ENCODE data around the gene KRTAP22-2. TPM values are rescaled to one million over a fixed set of nuclear protein-coding genes. Genes with fewer than 3 reads are reported as not detected.

The KRTAP22-2 gene
- total RNA-seq, 1 experiment from 2014 or later = not detected

- H3T11ph ChIP-seq (ENCODE audit: low read length) = no peak overlapping the region
Measured at GRCh38 chr21:30552782-30553181, 37.4 kb downstream of the KRTAP22-2 start.

More at GRCh38 chr21:30552782-30553181, 37.4 kb downstream of the KRTAP22-2 start:
- Mint-ChIP-seq H3K27me3 (ENCODE audit: low read depth) (no peaks in the 10 kb centered on the region; the same call in 1 of the 2 replicates), H3K27ac (0 out of 7 replicates have a peak overlapping the region, but pooled peaks of 1 of the 3 experiments have one; percentile 32), H3K4me1 (no peaks in the 10 kb centered on the region), H3K9me3 (peaks cover 3 to 36% of the 10 kb centered on the region in 2 experiments; a peak in 3 of 5 replicates), H3K36me3 (ENCODE audit: insufficient read depth in 1 of 3, low read depth in 3 of 3) (peaks cover 0 to 26% (median 0%) of the 10 kb centered on the region in 3 experiments; a peak in 3 of 7 replicates), H3K4me3 (no peak overlapping the region)
- Histone ChIP-seq H4K91ac (ENCODE audit: insufficient read length, low read depth, low read length) (no peak overlapping the region), H2BK120ac (ENCODE audit: low read depth, low read length, poor library complexity, severe bottlenecking) (no peak overlapping the region), H4K20me1 (ENCODE audit: control insufficient read depth, insufficient read depth, insufficient read length) (no peaks in the 10 kb centered on the region), H3K9me3 (ENCODE audit: control insufficient read depth, low read depth, low read length) (no peaks in the 10 kb centered on the region), H2BK12ac (ENCODE audit: insufficient read length, low read depth, low read length) (peak overlapping the region; percentile 62), H2BK5ac (ENCODE audit: insufficient read length, low read length) (no peak overlapping the region), H3K27me3 (ENCODE audit: insufficient read depth, low read length) (no peaks in the 10 kb centered on the region), H2BK20ac (ENCODE audit: low read depth, low read length, poor library complexity, severe bottlenecking) (no peak overlapping the region), H3K23ac (ENCODE audit: insufficient read length, low read depth, low read length) (no peak overlapping the region), H3K27ac (ENCODE audit: insufficient read length, low read depth, low read length) (no peak overlapping the region), H3K18ac (ENCODE audit: insufficient read length, low read depth, low read length) (no peak overlapping the region), H3K4me1 (ENCODE audit: insufficient read depth, low read length) (no peaks in the 10 kb centered on the region), H2BK15ac (ENCODE audit: low read depth, low read length) (no peak overlapping the region), H3K4ac (ENCODE audit: low read depth, low read length) (no peak overlapping the region), H3K9ac (ENCODE audit: extremely low read depth, insufficient read length, low read length) (no peak overlapping the region), H3K4me2 (ENCODE audit: insufficient read depth, insufficient read length, low read length) (no peak overlapping the region), H3K56ac (ENCODE audit: insufficient read length, low read depth, low read length) (no peak overlapping the region), H3K23me2 (ENCODE audit: insufficient read length, low read depth, low read length, poor library complexity, severe bottlenecking) (no peaks in the 10 kb centered on the region), H4K5ac (ENCODE audit: insufficient read length, low read depth, low read length) (no peak overlapping the region), H2AK5ac (ENCODE audit: insufficient read length, low read length) (no peak overlapping the region), H4K8ac (replicated peaks; ENCODE audit: insufficient read length, low read depth, low read length) (no peak overlapping the region), H3K14ac (ENCODE audit: insufficient read depth, low read length) (no peak overlapping the region), H3K79me2 (ENCODE audit: insufficient read depth, low read length) (no peaks in the 10 kb centered on the region), H3K79me1 (ENCODE audit: insufficient read depth, low read depth, low read length, poor library complexity, severe bottlenecking) (no peaks in the 10 kb centered on the region), H2AFZ (ENCODE audit: low read length) (no peak overlapping the region)
- DNase-seq = no peak
- no peak for TF ChIP-seq CTCF (conservative IDR thresholded peaks at IDR 0.05)
- no CpG with 5 or more reads among the region's 1 CpG for WGBS (ENCODE audit: extremely low coverage, insufficient read length, low lambda C conversion rate)

Data from H9 (cell line).